ACC112 (cell line): ENCODE data around the gene GRM8.

Experiments
- H2AFZ ChIP-seq: fragments of 200-600 bp; sonication (generic); one replicate; pipeline ENCODE4 v1.6.0; 2017; ENCODE audit warnings: antibody characterized with exemption, low read length; ENCODE audit not compliant: unreplicated experiment
- H3K27ac ChIP-seq: fragments of 200-600 bp; sonication (generic); 2 replicates; pipeline ENCODE4 v1.5.1; 2014; ENCODE audit warnings: low read depth, mild to moderate bottlenecking, antibody characterized with exemption, low read length, moderate library complexity
- H3K27me3 ChIP-seq: fragments of 200-600 bp; sonication (generic); 2 replicates; pipeline ENCODE4 v1.6.1; 2014; ENCODE audit warnings: mild to moderate bottlenecking, antibody characterized with exemption, low read length, moderate library complexity, mixed read lengths; ENCODE audit not compliant: insufficient read depth
- H3K36me3 ChIP-seq: fragments of 200-600 bp; sonication (generic); 2 replicates; pipeline ENCODE4 v1.6.1; 2016; ENCODE audit warnings: mild to moderate bottlenecking, antibody characterized with exemption, low read length, moderate library complexity, mixed read lengths; ENCODE audit not compliant: insufficient read depth
- H3K4me1 ChIP-seq: fragments of 200-600 bp; sonication (generic); one replicate; pipeline ENCODE4 v1.6.1; 2016; ENCODE audit warnings: low read length, mixed read lengths; ENCODE audit not compliant: insufficient read depth, unreplicated experiment, control insufficient read depth
- H3K4me3 ChIP-seq: fragments of 200-600 bp; sonication (generic); 2 replicates; pipeline ENCODE4 v1.5.1; 2014; ENCODE audit warnings: mild to moderate bottlenecking, low read depth, low read length
- H3K79me2 ChIP-seq: fragments of 200-600 bp; sonication (generic); one replicate; pipeline ENCODE4 v1.6.0; 2016; ENCODE audit warnings: low read length; ENCODE audit not compliant: control insufficient read depth, unreplicated experiment, insufficient read depth

Gene GRM8

GRCh38 chr7:126635545-126635944 is 617.2 kb downstream of the GRM8 start:
- Histone ChIP-seq H3K27me3 (no peaks in the 10 kb centered on the region), H3K27ac (no peak overlapping the region), H3K36me3 (no peaks in the 10 kb centered on the region), H3K4me3 (no peak overlapping the region), H2AFZ (no peak overlapping the region), H3K4me1 (no peaks in the 10 kb centered on the region), H3K79me2 (no peaks in the 10 kb centered on the region)

- no peaks in the 10 kb centered on the region for H3K79me2 ChIP-seq
- H3K4me3 ChIP-seq, result no peak overlapping the region
- no peaks in the 10 kb centered on the region for H3K36me3 ChIP-seq
- no peaks in the 10 kb centered on the region for H3K27me3 ChIP-seq
- no peak overlapping the region for H2AFZ ChIP-seq
- no peaks in the 10 kb centered on the region for H3K4me1 ChIP-seq
- no peak overlapping the region for H3K27ac ChIP-seq
Observed at GRCh38 chr7:126608339-126608776, 644.4 kb downstream of the GRM8 start.

- Histone ChIP-seq H3K27ac (no peak overlapping the region), H2AFZ (no peak overlapping the region), H3K27me3 (no peaks in the 10 kb centered on the region), H3K4me3 (no peak overlapping the region), H3K4me1 (no peaks in the 10 kb centered on the region), H3K79me2 (no peaks in the 10 kb centered on the region), H3K36me3 (no peaks in the 10 kb centered on the region)
Observed at GRCh38 chr7:126606331-126606730, 646.4 kb downstream of the GRM8 start.

- Histone ChIP-seq H3K27me3 (no peaks in the 10 kb centered on the region), H2AFZ (no peak overlapping the region), H3K27ac (no peak overlapping the region), H3K79me2 (no peaks in the 10 kb centered on the region), H3K4me1 (no peaks in the 10 kb centered on the region), H3K4me3 (no peak overlapping the region), H3K36me3 (no peaks in the 10 kb centered on the region)
Observed at GRCh38 chr7:126605553-126605952, 647.2 kb downstream of the GRM8 start.

GRCh38 chr7:126605056-126605455 is 647.7 kb downstream of the GRM8 start:
- Histone ChIP-seq H3K4me3 (no peak overlapping the region), H3K27me3 (no peaks in the 10 kb centered on the region), H2AFZ (no peak overlapping the region), H3K79me2 (no peaks in the 10 kb centered on the region), H3K27ac (no peak overlapping the region), H3K36me3 (no peaks in the 10 kb centered on the region), H3K4me1 (no peaks in the 10 kb centered on the region)

GRCh38 chr7:126589068-126589684 is 663.6 kb downstream of the GRM8 start:
- Histone ChIP-seq H3K4me3 (no peak overlapping the region), H3K27ac (no peak overlapping the region), H3K27me3 (no peaks in the 10 kb centered on the region), H2AFZ (no peak overlapping the region), H3K4me1 (no peaks in the 10 kb centered on the region), H3K36me3 (no peaks in the 10 kb centered on the region), H3K79me2 (no peaks in the 10 kb centered on the region)

- no peak overlapping the region for H2AFZ ChIP-seq
- H3K27ac ChIP-seq, result no peak overlapping the region
- no peaks in the 10 kb centered on the region for H3K27me3 ChIP-seq
- no peak overlapping the region for H3K4me3 ChIP-seq
- no peaks in the 10 kb centered on the region for H3K79me2 ChIP-seq
- no peaks in the 10 kb centered on the region for H3K36me3 ChIP-seq
- no peaks in the 10 kb centered on the region for H3K4me1 ChIP-seq
Observed at GRCh38 chr7:126578338-126578737, 674.4 kb downstream of the GRM8 start.

- Histone ChIP-seq H3K4me1 (no peaks in the 10 kb centered on the region), H3K36me3 (no peaks in the 10 kb centered on the region), H3K27ac (no peak overlapping the region), H3K27me3 (no peaks in the 10 kb centered on the region), H3K4me3 (no peak overlapping the region), H3K79me2 (no peaks in the 10 kb centered on the region), H2AFZ (no peak overlapping the region)
Observed at GRCh38 chr7:126574276-126575250, 678.2 kb downstream of the GRM8 start.

- H3K4me3 ChIP-seq, result no peak overlapping the region
- no peaks in the 10 kb centered on the region for H3K79me2 ChIP-seq
- no peaks in the 10 kb centered on the region for H3K36me3 ChIP-seq
- H3K4me1 ChIP-seq, result no peaks in the 10 kb centered on the region
- H2AFZ ChIP-seq, result no peak overlapping the region
- no peak overlapping the region for H3K27ac ChIP-seq
- H3K27me3 ChIP-seq, result no peaks in the 10 kb centered on the region
Observed at GRCh38 chr7:126570845-126571244, 681.9 kb downstream of the GRM8 start.

- Histone ChIP-seq H3K27me3 (no peaks in the 10 kb centered on the region), H3K4me3 (no peak overlapping the region), H3K27ac (no peak overlapping the region), H3K4me1 (no peaks in the 10 kb centered on the region), H2AFZ (no peak overlapping the region), H3K36me3 (no peaks in the 10 kb centered on the region), H3K79me2 (no peaks in the 10 kb centered on the region)
Observed at GRCh38 chr7:126569402-126569801, 683.3 kb downstream of the GRM8 start.

- H3K27me3 ChIP-seq, result no peaks in the 10 kb centered on the region
- no peaks in the 10 kb centered on the region for H3K79me2 ChIP-seq
- H3K4me1 ChIP-seq, result no peaks in the 10 kb centered on the region
- no peak overlapping the region for H3K27ac ChIP-seq
- H3K36me3 ChIP-seq, result no peaks in the 10 kb centered on the region
- H3K4me3 ChIP-seq, result no peak overlapping the region
- H2AFZ ChIP-seq, result no peak overlapping the region
Observed at GRCh38 chr7:126557271-126557670, 695.5 kb downstream of the GRM8 start.
